ENCODE results near the gene ABCB1. TPM values are rescaled to one million over a fixed set of nuclear protein-coding genes. Genes with fewer than 3 reads are reported as not detected.

Gene ABCB1
- total and polyA plus RNA-seq, 2 of the 13 experiments (the other 11 are each of a cell fraction or from before 2014, with no cell fraction given) = 42.8 to 52.6 TPM

- TF ChIP-seq ZHX1 (CRISPR knock-in tag; IDR thresholded peaks at IDR 0.05; ENCODE audit: low read depth) = no peak
- TF ChIP-seq ZBTB7A (CRISPR knock-in tag; IDR thresholded peaks at IDR 0.05) = no peak
- TF ChIP-seq FOXO4 (CRISPR knock-in tag; conservative IDR thresholded peaks at IDR 0.05) = no peak
- no peak for TF ChIP-seq MTA3 (CRISPR knock-in tag; IDR thresholded peaks at IDR 0.05)
- TF ChIP-seq ZBTB43 (CRISPR knock-in tag; conservative IDR thresholded peaks at IDR 0.05) = peak; percentile 46; the same call in 1 of the 2 replicates
- TF ChIP-seq KDM5A (IDR thresholded peaks at IDR 0.05; ENCODE audit: borderline replicate concordance, low read length) = no peak
- no peak for TF ChIP-seq U2AF1 (optimal IDR thresholded peaks at IDR 0.05; ENCODE audit: low read depth, low read length)
- no peak for TF ChIP-seq NFRKB (IDR thresholded peaks at IDR 0.05)
- no peak for TF ChIP-seq POLR2AphosphoS2 (IDR thresholded peaks at IDR 0.05; ENCODE audit: low read depth, low read length)
- no peak for TF ChIP-seq PHF21A (CRISPR knock-in tag; IDR thresholded peaks at IDR 0.05)
- no peak for TF ChIP-seq SNAPC4 (CRISPR knock-in tag; IDR thresholded peaks at IDR 0.05)
- TF ChIP-seq ZNF317 (CRISPR knock-in tag; IDR thresholded peaks at IDR 0.05) = no peak
- TF ChIP-seq BRD4 (CRISPR knock-in tag; IDR thresholded peaks at IDR 0.05) = no peak
- no peak for TF ChIP-seq AGO1 (IDR thresholded peaks at IDR 0.05; ENCODE audit: low read depth, low read length, poor library complexity, severe bottlenecking)
- TF ChIP-seq SP2 (CRISPR knock-in tag; IDR thresholded peaks at IDR 0.05) = no peak
- TF ChIP-seq SRY (CRISPR knock-in tag; IDR thresholded peaks at IDR 0.05) = no peak
- peak; percentile 48; the same call in 1 of the 2 replicates for TF ChIP-seq KDM2A (CRISPR knock-in tag; IDR thresholded peaks at IDR 0.05; ENCODE audit: borderline replicate concordance, low read depth)
- TF ChIP-seq ZNF274 (CRISPR knock-in tag; IDR thresholded peaks at IDR 0.05) = no peak
- TF ChIP-seq MEF2D (CRISPR knock-in tag; IDR thresholded peaks at IDR 0.05) = no peak
- TF ChIP-seq ZSCAN21 (CRISPR knock-in tag; IDR thresholded peaks at IDR 0.05; ENCODE audit: borderline replicate concordance) = no peak
Measured at GRCh38 chr7:87548123-87548919, 52.4 kb downstream of the ABCB1 start (continued).
